Prostate gland (tissue), 2 donors: Measurements from ENCODE around the gene DUSP22.

Source experiments
- CTCF ChIP-seq, 4 experiments: fragments of 200-600 bp in 2 of 4; fragments of 450-650 bp in 2 of 4; sonication (generic) in 2 of 4; IDR thresholded peaks; 1 replicate in 3 of 4; 2 replicates in 1 of 4; pipeline ENCODE4 v1.5.1; 2016 to 2019; ENCODE audit warnings: antibody characterized with exemption in 4 of 4, mild to moderate bottlenecking in 2 of 4, moderate library complexity in 2 of 4
- POLR2A ChIP-seq: fragments of 450-650 bp; IDR thresholded peaks from one replicate; pipeline ENCODE4 v1.6.1; 2016; ENCODE audit warnings: antibody characterized with exemption, mild to moderate bottlenecking
- POLR2AphosphoS5 ChIP-seq: sonication (generic); formaldehyde crosslinking; IDR thresholded peaks from one replicate; pipeline ENCODE4 v1.6.1; 2017; ENCODE audit warnings: antibody characterized with exemption

GRCh38 chr6:372336-372911 lies 80.1 kb downstream of the DUSP22 start:
- no peak for TF ChIP-seq CTCF (IDR thresholded peaks at IDR 0.05)
- TF ChIP-seq POLR2A = no peak
- no peak for TF ChIP-seq POLR2AphosphoS5
